Stimulated activated CD8-positive, alpha-beta memory T cell treated with anti-CD3 and anti-CD28 coated beads, Interleukin-7, amount 100 ng/mL, for 4 hours (primary cell): Measurements from ENCODE around the gene WDR90.
"Not testable (repeated sequence)": the region's sequence is repeated elsewhere in the genome, so short reads cannot be mapped to it uniquely, and the experiment has no call there.

Experiments
- DNase-seq, 2 donors: peaks; one replicate each; pipeline ENCODE4 v3.0.0-alpha.2; 2020; ENCODE audit warnings: low read depth in 2 of 2

The WDR90 gene

DNA sequence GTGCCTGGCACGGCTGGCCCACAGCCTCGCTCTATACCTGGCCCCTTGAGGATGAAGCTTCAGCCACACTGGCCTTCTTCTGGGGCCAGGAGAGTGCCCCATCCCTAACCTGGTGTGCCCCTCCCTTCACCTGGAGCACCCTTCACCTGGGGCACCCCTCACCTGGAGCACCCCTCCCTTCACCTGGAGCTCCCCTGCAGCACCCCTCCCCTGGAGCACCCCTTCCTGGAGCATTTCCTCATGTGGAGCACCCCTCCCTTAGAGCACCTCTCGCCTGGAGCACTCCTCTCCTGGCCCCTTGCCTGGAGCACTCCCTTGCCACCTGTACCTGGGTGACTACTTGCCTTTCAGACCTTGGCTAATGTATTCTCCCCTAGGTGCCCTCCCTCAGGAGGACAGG lies 58.9 kb downstream of the WDR90 start:
- no peak for DNase-seq

GRCh38 chr16:708959-709358 lies 59.8 kb downstream of the WDR90 start:
- no peak for DNase-seq

- DNase-seq, result no peak
Observed at GRCh38 chr16:709566-710499, 60.7 kb downstream of the WDR90 start.

DNA sequence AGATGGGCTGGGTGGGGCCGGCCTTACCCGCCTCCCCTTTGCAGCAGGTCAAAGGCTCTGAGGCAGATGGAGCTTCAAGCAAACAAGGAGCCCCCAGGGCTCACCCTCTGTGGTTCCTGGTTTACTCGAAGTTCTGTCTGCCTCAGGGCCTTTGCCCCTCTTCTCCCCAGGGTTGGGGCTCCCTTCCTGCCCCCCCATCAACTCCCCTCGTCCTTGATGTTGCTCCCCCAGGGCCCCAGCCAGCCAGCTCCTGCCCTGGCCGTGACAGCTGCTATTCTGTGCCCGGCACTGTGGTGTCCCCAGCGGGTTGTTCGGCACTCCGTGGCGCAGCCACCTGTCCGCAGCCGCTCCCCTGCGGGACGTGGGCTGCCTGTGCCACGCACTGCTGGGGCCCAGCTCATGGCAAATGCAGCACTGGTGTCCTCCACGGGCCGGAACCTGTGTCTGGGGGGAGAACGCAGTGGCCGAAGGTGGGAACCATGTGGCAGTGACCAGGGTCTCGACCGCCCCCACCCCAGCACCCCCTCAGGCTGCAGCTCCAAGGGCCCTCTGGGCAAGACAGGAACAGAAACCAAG lies 61.4 kb downstream of the WDR90 start:
- DNase-seq, result no peak

GRCh38 chr16:711084-711483 lies 61.9 kb downstream of the WDR90 start:
- no peak for DNase-seq

GRCh38 chr16:711548-712320 lies 62.6 kb downstream of the WDR90 start:
- DNase-seq, result peak; percentile 45 to 66

- DNase-seq, result not testable (repeated sequence)
Observed at GRCh38 chr16:712740-713250, 63.6 kb downstream of the WDR90 start.

DNA sequence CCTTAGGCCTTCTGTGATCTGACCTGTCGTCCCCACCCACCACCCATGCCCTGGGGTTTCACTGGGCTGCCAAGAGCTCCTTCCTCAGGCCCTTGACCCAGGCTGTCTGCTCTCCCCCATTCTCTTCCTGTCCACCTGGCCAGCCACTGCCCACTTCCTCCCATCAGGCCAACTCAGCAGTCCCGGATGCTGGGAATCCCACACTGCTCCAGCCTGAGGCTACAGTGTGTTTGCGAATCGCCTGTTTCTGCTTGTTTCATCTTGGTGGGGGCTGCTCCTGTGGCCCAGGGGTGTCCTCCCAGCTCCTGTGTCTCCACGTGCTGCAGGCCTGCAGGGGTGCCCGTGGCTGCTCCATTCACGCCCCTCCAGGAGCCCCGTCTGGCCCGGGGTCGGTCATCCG lies 64.9 kb downstream of the WDR90 start:
- no peak for DNase-seq

GRCh38 chr16:714558-715476 lies 65.7 kb downstream of the WDR90 start, which contains the start of gene METRN:
TSS of gene METRN (plus strand) at chr16:715118. CDS start at chr16:715290, 172 bp downstream.
- DNase-seq, result peak; percentile 63 to 87

- no peak for DNase-seq
Observed at GRCh38 chr16:715477-716199, 66.5 kb downstream of the WDR90 start.

GRCh38 chr16:716200-716568 lies 67.0 kb downstream of the WDR90 start:
- DNase-seq, result no peak

DNA sequence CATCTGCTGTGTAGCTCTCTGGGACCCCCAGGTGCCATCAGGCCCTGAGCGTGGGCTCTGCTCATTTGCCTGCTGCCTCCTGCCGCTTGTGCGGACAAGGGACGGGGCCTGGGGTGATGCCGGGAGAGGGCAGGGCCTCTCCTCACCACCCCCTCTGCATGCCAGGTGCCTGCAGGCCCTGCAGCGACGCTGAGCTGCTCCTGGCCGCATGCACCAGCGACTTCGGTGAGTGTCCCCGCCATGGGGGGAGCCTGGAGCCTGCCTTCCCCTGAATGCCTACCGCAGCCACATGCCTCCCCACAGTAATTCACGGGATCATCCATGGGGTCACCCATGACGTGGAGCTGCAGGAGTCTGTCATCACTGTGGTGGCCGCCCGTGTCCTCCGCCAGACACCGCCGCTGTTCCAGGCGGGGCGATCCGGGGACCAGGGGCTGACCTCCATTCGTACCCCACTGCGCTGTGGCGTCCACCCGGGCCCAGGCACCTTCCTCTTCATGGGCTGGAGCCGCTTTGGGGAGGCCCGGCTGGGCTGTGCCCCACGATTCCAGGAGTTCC lies 67.7 kb downstream of the WDR90 start:
- DNase-seq, result no peak
